Hindlimb muscle (tissue), 1 donor: Measurements from ENCODE around the gene ARHGAP15. TPM values are rescaled to one million over a fixed set of nuclear protein-coding genes. Genes with fewer than 3 reads are reported as not detected.

Experiments
- DNase-seq: peaks from one replicate; pipeline ENCODE4 v3.0.0-alpha.2; 2013
- polyA plus RNA-seq: library from polyadenylated mRNA; unstranded; fragments of 120-200 nt; gene quantifications from one replicate; pipeline ENCODE4 v1.2.1, GENCODE V29; 2013; ENCODE audit not compliant: insufficient read length

Gene ARHGAP15
- polyA plus RNA-seq, 1 donor: 7.3 TPM

GRCh38 chr2:143787674-143788073 lies 658.5 kb downstream of the ARHGAP15 start:
- DNase-seq: no peak

- DNase-seq: no peak
Measured at GRCh38 chr2:143792602-143793001, 663.4 kb downstream of the ARHGAP15 start.

- DNase-seq: no peak
Measured at GRCh38 chr2:143793381-143793780, 664.2 kb downstream of the ARHGAP15 start.

GRCh38 chr2:143796051-143796450 lies 666.8 kb downstream of the ARHGAP15 start:
- DNase-seq: no peak

- DNase-seq: no peak
Measured at GRCh38 chr2:143801561-143801960, 672.3 kb downstream of the ARHGAP15 start.

GRCh38 chr2:143802242-143802641 lies 673.0 kb downstream of the ARHGAP15 start:
- DNase-seq: no peak

- DNase-seq: no peak
Measured at GRCh38 chr2:143802871-143803650, 673.8 kb downstream of the ARHGAP15 start.

GRCh38 chr2:143803936-143804335 lies 674.7 kb downstream of the ARHGAP15 start:
- no peak for DNase-seq

- no peak for DNase-seq
Measured at GRCh38 chr2:143805666-143806065, 676.4 kb downstream of the ARHGAP15 start.

GRCh38 chr2:143807192-143807591 lies 678.0 kb downstream of the ARHGAP15 start:
- no peak for DNase-seq

- DNase-seq: no peak
Measured at GRCh38 chr2:143807671-143808070, 678.5 kb downstream of the ARHGAP15 start.

- no peak for DNase-seq
Measured at GRCh38 chr2:143808166-143808565, 678.9 kb downstream of the ARHGAP15 start.

- DNase-seq: no peak
Measured at GRCh38 chr2:143815082-143815481, 685.9 kb downstream of the ARHGAP15 start.

GRCh38 chr2:143816916-143817315 lies 687.7 kb downstream of the ARHGAP15 start:
- DNase-seq: no peak
